Brain microvascular endothelial cell (primary cell): ENCODE data around the gene C20orf202.

Experiments used
- DNase-seq: peaks from one replicate; pipeline ENCODE4 v3.0.0-alpha.2; 2020
- H3K27ac ChIP-seq: fragments of 250-450 bp; sonication (Bioruptor Pico); 2 replicates; pipeline ENCODE4 v1.5.1; 2020; ENCODE audit warnings: mild to moderate bottlenecking, moderate library complexity
- H3K27me3 ChIP-seq: fragments of 250-450 bp; sonication (Bioruptor Pico); replicated peaks from 2 replicates; pipeline ENCODE4 v1.5.1; 2020; ENCODE audit warnings: mild to moderate bottlenecking
- H3K36me3 ChIP-seq: fragments of 250-450 bp; sonication (Bioruptor Pico); replicated peaks from 2 replicates; pipeline ENCODE4 v1.5.1; 2020; ENCODE audit warnings: mild to moderate bottlenecking
- H3K4me3 ChIP-seq: 2 replicates; pipeline ENCODE4 v1.5.1; 2011; ENCODE audit warnings: low read depth, mild to moderate bottlenecking, control low read depth, low read length, moderate library complexity
- in situ Hi-C: cut with HindIII; loops from 2 replicates; pipeline ENCODE4 v1.10.0; 2017; ENCODE audit warnings: low sequenced_read_pairs, low pct_ligation_motif_present
- TF ChIP-seq, protein P1 (sequence below): IDR thresholded peaks from 2 replicates; pipeline ENCODE4 v1.5.1; 2011; ENCODE audit warnings: low read depth, mild to moderate bottlenecking, moderate library complexity, low read length, control low read depth, inconsistent platforms; ENCODE audit errors: missing control alignments

Gene C20orf202

DNA sequence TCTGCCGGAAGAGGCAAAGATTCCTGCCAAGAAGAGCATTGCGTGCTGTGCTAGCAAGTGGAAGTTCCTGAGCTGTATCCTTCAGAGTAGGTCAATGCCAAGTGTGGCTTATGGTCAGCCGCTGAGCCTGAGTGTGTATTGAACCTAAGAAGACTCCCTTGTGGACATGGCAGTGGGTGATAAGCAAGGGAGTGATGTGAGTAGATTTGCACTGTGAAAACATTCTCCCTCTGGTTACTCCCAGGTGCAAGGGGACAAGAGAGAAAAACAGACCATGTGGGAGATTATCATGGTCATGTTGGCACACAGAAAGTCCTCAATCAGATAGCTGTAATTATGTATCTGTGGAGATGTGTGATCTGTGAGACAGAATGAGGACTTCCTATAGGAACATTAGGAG, 12.4 kb upstream of the C20orf202 start:
- DNase-seq: no peak

DNA sequence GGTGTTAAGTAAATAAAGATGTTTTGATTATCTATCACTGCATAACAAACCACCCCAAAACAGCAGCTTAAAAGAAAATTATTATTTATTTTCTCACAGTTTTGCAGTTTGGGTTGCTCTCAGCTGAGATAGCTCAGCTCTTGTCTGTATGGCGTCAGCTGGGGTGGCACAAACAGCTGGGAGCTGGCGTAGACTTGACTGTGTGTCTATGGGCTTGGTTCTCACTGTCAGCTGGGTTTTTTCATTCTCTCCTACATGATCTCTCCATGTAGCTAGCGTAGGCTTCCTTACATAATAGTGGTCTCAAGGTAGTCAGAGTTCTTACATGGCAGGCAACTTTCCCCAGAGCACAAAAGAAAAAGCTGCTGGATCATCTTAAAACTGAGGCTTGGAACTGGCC, 12.0 kb upstream of the C20orf202 start:
- Histone ChIP-seq H3K36me3 (no peaks in the 10 kb centered on the region), H3K27me3 (peaks cover 7% of the 10 kb centered on the region), H3K4me3 (no peak overlapping the region), H3K27ac (no peak overlapping the region)
- in situ Hi-C loops: no loop called here
- DNase-seq: no peak
- TF ChIP-seq, protein P1, sequence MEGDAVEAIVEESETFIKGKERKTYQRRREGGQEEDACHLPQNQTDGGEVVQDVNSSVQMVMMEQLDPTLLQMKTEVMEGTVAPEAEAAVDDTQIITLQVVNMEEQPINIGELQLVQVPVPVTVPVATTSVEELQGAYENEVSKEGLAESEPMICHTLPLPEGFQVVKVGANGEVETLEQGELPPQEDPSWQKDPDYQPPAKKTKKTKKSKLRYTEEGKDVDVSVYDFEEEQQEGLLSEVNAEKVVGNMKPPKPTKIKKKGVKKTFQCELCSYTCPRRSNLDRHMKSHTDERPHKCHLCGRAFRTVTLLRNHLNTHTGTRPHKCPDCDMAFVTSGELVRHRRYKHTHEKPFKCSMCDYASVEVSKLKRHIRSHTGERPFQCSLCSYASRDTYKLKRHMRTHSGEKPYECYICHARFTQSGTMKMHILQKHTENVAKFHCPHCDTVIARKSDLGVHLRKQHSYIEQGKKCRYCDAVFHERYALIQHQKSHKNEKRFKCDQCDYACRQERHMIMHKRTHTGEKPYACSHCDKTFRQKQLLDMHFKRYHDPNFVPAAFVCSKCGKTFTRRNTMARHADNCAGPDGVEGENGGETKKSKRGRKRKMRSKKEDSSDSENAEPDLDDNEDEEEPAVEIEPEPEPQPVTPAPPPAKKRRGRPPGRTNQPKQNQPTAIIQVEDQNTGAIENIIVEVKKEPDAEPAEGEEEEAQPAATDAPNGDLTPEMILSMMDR: no peak

More for the DNA sequence above, 12.4 kb upstream of the C20orf202 start:
- Histone ChIP-seq H3K4me3 (no peak overlapping the region), H3K27ac (no peak overlapping the region), H3K36me3 (no peaks in the 10 kb centered on the region), H3K27me3 (peaks cover 7% of the 10 kb centered on the region)
- TF ChIP-seq, protein P1: no peak
- in situ Hi-C loops: no loop called here

DNA sequence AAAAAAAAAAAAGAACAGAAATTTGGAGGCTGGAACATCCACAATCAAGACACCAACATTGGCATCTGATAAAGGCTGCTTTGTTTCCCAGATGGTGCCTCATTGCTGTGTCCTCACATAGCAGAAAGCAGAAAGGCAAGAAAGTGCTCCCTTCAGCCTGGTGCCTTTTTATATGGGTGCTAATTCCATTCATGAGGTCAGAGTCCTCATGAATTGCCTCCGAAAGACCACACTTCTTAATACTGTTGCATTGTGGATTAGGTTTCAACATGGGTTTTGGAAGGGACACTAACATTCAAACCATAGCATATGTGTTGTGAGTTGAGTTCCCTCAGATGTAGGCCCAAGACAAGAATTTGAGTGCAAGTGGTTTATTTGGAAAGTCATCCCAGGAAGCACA, 8.0 kb upstream of the C20orf202 start:
- TF ChIP-seq, protein P1: no peak
- no peaks in the 10 kb centered on the region for H3K36me3 ChIP-seq
- in situ Hi-C loops: no loop called here
- no peak overlapping the region for H3K4me3 ChIP-seq
- no peak for DNase-seq
- H3K27ac ChIP-seq: no peak overlapping the region
- H3K27me3 ChIP-seq: peaks cover 3% of the 10 kb centered on the region

DNA sequence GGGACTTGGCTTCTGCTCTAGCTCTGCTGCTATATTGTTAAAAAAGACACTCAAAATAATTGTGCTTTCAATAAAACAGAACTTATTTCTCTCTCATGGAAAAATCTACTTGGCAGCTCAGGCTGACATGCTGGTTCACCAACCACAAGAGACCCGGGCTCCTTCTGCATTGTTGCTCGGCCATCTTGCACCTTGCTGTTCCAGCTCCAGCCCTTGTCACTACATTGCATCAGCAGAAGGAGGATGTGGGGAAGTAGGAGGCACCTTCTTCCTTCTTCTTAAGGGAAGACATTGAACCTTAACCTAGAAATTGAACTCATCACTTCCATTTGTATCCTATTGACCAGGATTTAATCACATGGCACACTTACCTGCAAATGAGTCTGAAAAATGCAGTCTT, 6.6 kb upstream of the C20orf202 start:
- in situ Hi-C loops: no loop called here
- TF ChIP-seq, protein P1: no peak
- Histone ChIP-seq H3K27ac (no peak overlapping the region), H3K36me3 (no peaks in the 10 kb centered on the region), H3K4me3 (no peak overlapping the region), H3K27me3 (no peaks in the 10 kb centered on the region)
- no peak for DNase-seq

DNA sequence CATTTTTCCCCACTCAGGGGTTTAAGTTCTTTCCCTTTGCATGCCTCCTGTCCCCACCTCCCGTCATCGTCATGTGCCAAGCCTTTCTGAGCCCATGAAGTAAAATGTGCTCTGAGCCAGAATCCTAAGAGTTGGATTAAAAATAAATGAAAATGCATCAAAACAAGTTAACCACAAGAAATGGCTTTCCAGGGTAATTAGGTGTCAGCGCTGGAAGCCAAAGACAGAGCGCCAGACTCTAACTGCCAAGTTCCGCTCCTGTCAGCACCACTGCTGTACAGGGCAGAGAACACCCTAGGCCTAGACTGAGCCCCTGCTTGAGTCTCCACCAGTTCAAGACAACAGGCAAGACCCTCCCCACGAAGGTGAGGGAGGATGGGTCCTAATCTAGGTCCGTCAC, 5.5 kb upstream of the C20orf202 start:
- H3K27me3 ChIP-seq: peaks cover 2% of the 10 kb centered on the region
- DNase-seq: no peak
- H3K4me3 ChIP-seq: no peak overlapping the region
- in situ Hi-C loops: no loop called here
- no peaks in the 10 kb centered on the region for H3K36me3 ChIP-seq
- H3K27ac ChIP-seq: no peak overlapping the region
- TF ChIP-seq, protein P1: no peak

DNA sequence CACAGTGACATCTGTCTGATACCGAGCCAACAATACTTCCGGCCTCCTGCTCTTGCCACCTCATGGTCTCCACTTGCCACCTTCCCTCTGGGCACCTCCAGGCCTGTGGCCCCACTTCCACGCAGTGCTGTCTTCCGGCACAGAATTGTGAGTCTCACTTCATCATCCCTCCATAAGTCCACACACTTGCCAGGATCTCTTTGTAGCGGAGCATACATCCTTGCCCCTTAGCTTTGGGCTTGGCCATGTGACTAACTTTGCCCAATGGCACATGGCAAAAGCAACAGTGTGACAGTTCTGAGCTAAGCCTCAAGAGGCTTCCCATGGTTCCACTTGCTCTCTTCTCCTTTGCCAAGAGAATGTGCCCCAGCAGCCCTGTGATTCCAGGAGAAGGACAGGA, 4.5 kb upstream of the C20orf202 start:
- Histone ChIP-seq H3K36me3 (no peaks in the 10 kb centered on the region), H3K4me3 (no peak overlapping the region), H3K27ac (no peak overlapping the region), H3K27me3 (peaks cover 3% of the 10 kb centered on the region)
- in situ Hi-C loops: no loop called here
- TF ChIP-seq, protein P1: no peak
- no peak for DNase-seq
